GM12878 (cell line): ENCODE data around the gene UBE2E1. TPM values are rescaled to one million over a fixed set of nuclear protein-coding genes. Genes with fewer than 3 reads are reported as not detected.

Experiments
- ATAC-seq: fragments of 200-7000 bp; cut with Tn5 transposase; 3 replicates; pipeline ENCODE4 v1.9.1; 2020; ENCODE audit warnings: mild to moderate bottlenecking, moderate library complexity
- BruUV-seq: library from RNA; stranded (reverse); fragments of 400-500 nt; replicated peaks from 2 replicates; lab custom pipeline; 2021; lab: Mats Ljungman, UMichigan
- CTCF ChIA-PET: fragments of 300-600 bp; sonication (Branson Sonifier 250); formaldehyde crosslinking; extraction: SDS; loops from one replicate; lab custom pipeline; 2021; ENCODE audit warnings: inconsistent platforms; lab: Yijun Ruan, JAX
- POLR2A ChIA-PET: fragments of 350-600 bp; formaldehyde crosslinking; extraction: SDS; loops from one replicate; lab custom pipeline; 2021; ENCODE audit warnings: inconsistent platforms; lab: Charles Lee
- RAD21 ChIA-PET: fragments of 300-600 bp; sonication (Branson Sonifier 250); formaldehyde crosslinking; loops from one replicate; lab custom pipeline; 2023; ENCODE audit warnings: antibody characterized with exemption; ENCODE audit not compliant: unreplicated experiment; lab: Charles Lee
- SMC1A ChIA-PET: fragments of 300-600 bp; sonication (Branson Sonifier 250); formaldehyde crosslinking; loops from one replicate; lab custom pipeline; 2023; ENCODE audit not compliant: unreplicated experiment, uncharacterized antibody; lab: Charles Lee
- DNase-seq: peaks from one replicate; pipeline ENCODE4 v3.0.0-alpha.2; 2011; ENCODE audit warnings: low read depth, low spot score
- FAIRE-seq: peaks from 3 replicates; lab custom pipeline; 2011; peaks lifted over from hg19 to GRCh38; lab: Jason Lieb, UNC
- H2AFZ ChIP-seq: 2 replicates; pipeline ENCODE4 v1.6.0; 2011; ENCODE audit warnings: low read depth, low read length, control low read depth; ENCODE audit not compliant: control insufficient read depth
- H3K27ac ChIP-seq: 2 replicates; pipeline ENCODE4 v1.5.1; 2011; ENCODE audit warnings: control low read depth; ENCODE audit not compliant: control insufficient read depth, insufficient read depth
- H3K27me3 ChIP-seq, 2 experiments: replicated peaks in 1 of 2; 2 replicates each; pipeline versions ENCODE4 v1.6.0 to v1.6.1; 2011; ENCODE audit warnings: low read length in 1 of 2; ENCODE audit not compliant: control insufficient read depth in 2 of 2, insufficient read depth in 2 of 2
- H3K36me3 ChIP-seq, 2 experiments: 2 replicates each; pipeline ENCODE4 v1.5.1; 2011; ENCODE audit warnings: low read length in 1 of 2; ENCODE audit not compliant: control insufficient read depth in 2 of 2, insufficient read depth in 2 of 2
- H3K4me1 ChIP-seq: 2 replicates; pipeline ENCODE4 v1.6.1; 2011; ENCODE audit warnings: mild to moderate bottlenecking, low read length, moderate library complexity, mixed read lengths; ENCODE audit not compliant: control insufficient read depth, insufficient read depth
- H3K4me2 ChIP-seq: 2 replicates; pipeline ENCODE4 v1.6.0; 2011; ENCODE audit warnings: control low read depth; ENCODE audit not compliant: control insufficient read depth, insufficient read depth
- H3K4me3 ChIP-seq: fragments of 200-600 bp; sonication (generic); 2 replicates; pipeline ENCODE4 v1.5.1; 2016
- H3K79me2 ChIP-seq: 2 replicates; pipeline ENCODE4 v1.6.0; 2011; ENCODE audit warnings: low read length; ENCODE audit not compliant: control insufficient read depth, insufficient read depth
- H3K9ac ChIP-seq: 2 replicates; pipeline ENCODE4 v1.8.0; 2011; ENCODE audit warnings: low read length, control low read depth, mixed read lengths; ENCODE audit not compliant: control insufficient read depth, insufficient read depth
- H3K9me3 ChIP-seq: replicated peaks from 3 replicates; pipeline ENCODE4 v1.5.1; 2011; ENCODE audit warnings: mild to moderate bottlenecking, low read length; ENCODE audit not compliant: control insufficient read depth, insufficient read depth
- H4K20me1 ChIP-seq: 2 replicates; pipeline ENCODE4 v1.6.0; 2011; ENCODE audit not compliant: control insufficient read depth, insufficient read depth
- CHD1 ChIP-seq: IDR thresholded peaks from 2 replicates; pipeline ENCODE4 v1.6.1; 2012; ENCODE audit warnings: low read depth, low read length, improper control_type of control experiment
- SMAD5 ChIP-seq: IDR thresholded peaks from 2 replicates; pipeline ENCODE4 v1.6.1; 2016; ENCODE audit warnings: antibody characterized with exemption, low read depth
- ZNF217 ChIP-seq: fragments of 450-650 bp; IDR thresholded peaks from 2 replicates; pipeline ENCODE4 v1.6.1; 2017; ENCODE audit warnings: antibody characterized with exemption, mild to moderate bottlenecking
- WGBS: methylation state at CpG from one replicate; pipeline ENCODE4 v1.1.6; 2016; ENCODE audit warnings: low lambda C conversion rate; ENCODE audit not compliant: insufficient replicate concordance, insufficient coverage; ENCODE audit errors: missing lambda C conversion rate; 5-methylcytosine and 5-hydroxymethylcytosine counted together
- in situ Hi-C: fragments of 300-500 bp; cut with MboI; formaldehyde crosslinking; loops from 9 replicates; pipeline ENCODE4 v1.14.3; 2018; ENCODE audit warnings: mixed read lengths
- intact Hi-C: fragments of 100-400 bp; cut with micrococcal nuclease; formaldehyde crosslinking; loops from one replicate; pipeline ENCODE4 v1.14.2; 2022; ENCODE audit not compliant: unreplicated experiment
- polyA plus RNA-seq, 11 experiments: library from polyadenylated mRNA; depleted of rRNA in 4 of 11; unstranded in 6 of 11; stranded (reverse) in 5 of 11; fragments of >200 nt; fragmentation: Nextera tagmentation in 4 of 11; fragmentation: Illumina TruSeq in 1 of 11; extraction: Ambion mirVana in 4 of 11; extraction: Trizol in 1 of 11; gene quantifications; 1 replicate in 1 of 11; 2 replicates in 10 of 11; pipeline versions ENCODE4 v1.2.1 to v1.2.3, GENCODE V29; 2011 to 2016; ENCODE audit warnings: inconsistent platforms in 2 of 11, missing spikeins in 2 of 11, low read depth in 1 of 11
- total RNA-seq, 4 experiments: library from RNA; depleted of rRNA in 3 of 4; stranded (reverse); fragments of >200 nt in 3 of 4; fragmentation: Illumina TruSeq in 1 of 4; extraction: Trizol in 1 of 4; gene quantifications; 2 replicates each; pipeline versions ENCODE4 v1.2.1 to v1.2.3, GENCODE V29; 2013 to 2021
- TF ChIP-seq, protein P1 (sequence below): fragments of 450-650 bp; IDR thresholded peaks from 2 replicates; pipeline ENCODE4 v1.6.1; 2016; ENCODE audit warnings: mild to moderate bottlenecking

The UBE2E1 gene
- total and polyA plus RNA-seq, 10 of the 15 experiments (the other 5 are each of a cell fraction or from before 2014, with no cell fraction given), result 18.7 to 425 (median 147) TPM

DNA sequence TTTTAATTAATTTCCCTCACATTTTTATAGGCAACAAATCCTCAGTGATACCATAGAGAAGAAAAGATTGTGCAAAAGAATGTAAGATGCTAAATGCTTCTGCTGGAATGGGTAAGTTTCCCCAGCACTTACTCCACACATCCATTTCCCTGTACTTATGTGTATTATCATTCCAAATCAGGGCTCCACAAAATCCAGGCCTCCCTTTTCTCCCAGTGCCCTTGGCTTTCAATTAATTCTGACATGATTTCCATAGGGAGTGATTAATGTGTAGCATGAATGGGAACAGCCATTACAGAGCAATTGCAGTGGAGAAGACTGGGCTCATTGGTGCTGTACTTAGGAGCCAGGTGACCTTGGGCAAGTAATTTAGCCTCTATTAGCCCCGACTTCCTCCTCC, 41.3 kb upstream of the UBE2E1 start:
- intact Hi-C loops, result loop anchor here (5.0 kb wide), 3 partner anchors 172 to 562 kb away; partner anchors contain the start of genes NR1D2 and UBE2E2
- WGBS, result 21% methylated on average over 1 of the region's 1 CpG
- RAD21 ChIA-PET, result no interaction called here

DNA sequence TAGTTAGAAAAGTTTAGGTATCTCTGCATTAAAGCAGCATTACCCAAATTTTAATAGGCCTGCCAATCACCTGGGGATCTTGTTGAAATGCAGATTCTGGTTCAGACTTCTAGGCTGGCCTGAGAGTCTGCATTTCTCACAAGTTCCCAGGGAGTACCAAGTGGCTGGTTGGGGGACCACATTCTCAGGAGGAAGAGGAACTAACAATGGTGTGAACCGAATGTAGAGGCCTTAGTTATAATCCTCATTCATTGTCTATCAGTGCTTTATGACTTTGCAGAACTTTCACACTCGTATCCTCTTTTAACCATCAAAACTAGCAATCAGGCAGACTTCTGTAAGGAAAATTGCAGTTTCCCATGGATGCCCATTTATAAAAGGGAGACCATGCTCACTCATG, 38.2 kb upstream of the UBE2E1 start:
- Histone ChIP-seq H3K9me3 (no peaks in the 10 kb centered on the region), H2AFZ (no peak overlapping the region), H3K27me3 (no peaks in the 10 kb centered on the region), H3K4me1 (peaks cover 12% of the 10 kb centered on the region), H3K36me3 (no peaks in the 10 kb centered on the region), H3K4me3 (no peak overlapping the region), H3K4me2 (no peak overlapping the region), H3K27ac (no peak overlapping the region), H3K79me2 (no peaks in the 10 kb centered on the region), H4K20me1 (no peaks in the 10 kb centered on the region), H3K9ac (no peak overlapping the region)
- CTCF ChIA-PET, result no interaction called here
- intact Hi-C loops, result no loop called here
- in situ Hi-C loops, result no loop called here
- TF ChIP-seq CHD1 (no peak), ZNF217 (0 out of 2 replicates have a peak, but pooled peaks have one; percentile 38)
- TF ChIP-seq, protein P1, sequence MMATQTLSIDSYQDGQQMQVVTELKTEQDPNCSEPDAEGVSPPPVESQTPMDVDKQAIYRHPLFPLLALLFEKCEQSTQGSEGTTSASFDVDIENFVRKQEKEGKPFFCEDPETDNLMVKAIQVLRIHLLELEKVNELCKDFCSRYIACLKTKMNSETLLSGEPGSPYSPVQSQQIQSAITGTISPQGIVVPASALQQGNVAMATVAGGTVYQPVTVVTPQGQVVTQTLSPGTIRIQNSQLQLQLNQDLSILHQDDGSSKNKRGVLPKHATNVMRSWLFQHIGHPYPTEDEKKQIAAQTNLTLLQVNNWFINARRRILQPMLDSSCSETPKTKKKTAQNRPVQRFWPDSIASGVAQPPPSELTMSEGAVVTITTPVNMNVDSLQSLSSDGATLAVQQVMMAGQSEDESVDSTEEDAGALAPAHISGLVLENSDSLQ, result peak; percentile 42; the same call in 1 of the 2 replicates
- RAD21 ChIA-PET, result interaction anchor here (0.6 kb wide), 1 partner anchor 93 kb away, joined by 3 read pairs; no protein-coding TSS in a partner anchor
- SMC1A ChIA-PET, result interaction anchor here (0.8 to 2.1 kb wide), 3 partner anchors 10 to 323 kb away, joined by 3 to 6 read pairs (median 3); no protein-coding TSS in a partner anchor
- BruUV-seq, result no TSS peak
- POLR2A ChIA-PET, result interaction anchor here (0.6 to 0.7 kb wide), 2 partner anchors 13 to 803 kb away, joined by 3 read pairs; no protein-coding TSS in a partner anchor
- 68% methylated on average over 2 of the region's 2 CpGs for WGBS
- DNase-seq, result peak; percentile 19
- ATAC-seq, result peak; percentile 65
- FAIRE-seq, result no peak

More for the DNA sequence above, 41.3 kb upstream of the UBE2E1 start:
- no peaks in the 10 kb centered on the region for H3K36me3 ChIP-seq
- no peak overlapping the region for H3K27ac ChIP-seq
- no peak for FAIRE-seq
- in situ Hi-C loops, result no loop called here
- BruUV-seq, result no TSS peak
- POLR2A ChIA-PET, result no interaction called here
- no peaks in the 10 kb centered on the region for H3K9me3 ChIP-seq
- no peak for TF ChIP-seq SMAD5
- H3K4me2 ChIP-seq, result no peak overlapping the region
- no peaks in the 10 kb centered on the region for H3K27me3 ChIP-seq
- no peak for ATAC-seq
- CTCF ChIA-PET, result no interaction called here
- no peak overlapping the region for H3K4me3 ChIP-seq
- no peak for DNase-seq
- SMC1A ChIA-PET, result no interaction called here
- no peaks in the 10 kb centered on the region for H4K20me1 ChIP-seq
- peaks cover 40% of the 10 kb centered on the region for H3K4me1 ChIP-seq
- no peaks in the 10 kb centered on the region for H3K79me2 ChIP-seq
- no peak overlapping the region for H2AFZ ChIP-seq
- no peak overlapping the region for H3K9ac ChIP-seq
